ENCODE data around the gene EDNRB.
"Not testable (repeated sequence)": the region's sequence is repeated elsewhere in the genome, so short reads cannot be mapped to it uniquely, and the experiment has no call there.

EDNRB gene

GRCh38 chr13:77918391-77919245, at the start of gene EDNRB:
Gene EDNRB, minus strand, starts transcription at chr13:77918831. Its CDS starts 258 bp downstream, at chr13:77918573.
- peak; percentile 90 for DNase-seq

GRCh38 chr13:77966671-77967070, 48.0 kb upstream of the EDNRB start:
- no peak for DNase-seq

- DNase-seq: peak; percentile 80
Observed at GRCh38 chr13:77952737-77953136, 34.1 kb upstream of the EDNRB start.

- no peak for DNase-seq
Observed at GRCh38 chr13:77952276-77952675, 33.6 kb upstream of the EDNRB start.

- DNase-seq: no peak
Observed at GRCh38 chr13:77946522-77946921, 27.9 kb upstream of the EDNRB start.

GRCh38 chr13:77935063-77935462, 16.4 kb upstream of the EDNRB start:
- not testable (repeated sequence) for DNase-seq

- no peak for DNase-seq
Observed at GRCh38 chr13:77930430-77930829, 11.8 kb upstream of the EDNRB start.

GRCh38 chr13:77928909-77929308, 10.3 kb upstream of the EDNRB start:
- DNase-seq: no peak

- DNase-seq: no peak
Observed at GRCh38 chr13:77925616-77926015, 7.0 kb upstream of the EDNRB start.

- DNase-seq: no peak
Observed at GRCh38 chr13:77919921-77920294, 1.3 kb upstream of the EDNRB start.

GRCh38 chr13:77919246-77919920, 752 bp upstream of the EDNRB start:
- DNase-seq: peak; percentile 94

GRCh38 chr13:77916488-77916887, 2.1 kb downstream of the EDNRB start:
- DNase-seq: no peak

- DNase-seq: no peak
Observed at GRCh38 chr13:77915686-77916085, 2.9 kb downstream of the EDNRB start.

- DNase-seq: no peak
Observed at GRCh38 chr13:77913003-77913402, 5.6 kb downstream of the EDNRB start.

GRCh38 chr13:77911751-77912150, 6.9 kb downstream of the EDNRB start:
- no peak for DNase-seq

- DNase-seq: peak; percentile 73
Observed at GRCh38 chr13:77909827-77910226, 8.8 kb downstream of the EDNRB start.

- no peak for DNase-seq
Observed at GRCh38 chr13:77908531-77908930, 10.1 kb downstream of the EDNRB start.

GRCh38 chr13:77907666-77908341, 10.8 kb downstream of the EDNRB start:
- no peak for DNase-seq

GRCh38 chr13:77904031-77904430, 14.6 kb downstream of the EDNRB start:
- DNase-seq: no peak

GRCh38 chr13:77903435-77903834, 15.2 kb downstream of the EDNRB start:
- no peak for DNase-seq

- no peak for DNase-seq
Observed at GRCh38 chr13:77902319-77902963, 16.2 kb downstream of the EDNRB start.

GRCh38 chr13:77898097-77898496, 20.5 kb downstream of the EDNRB start:
- DNase-seq: no peak

- DNase-seq: no peak
Observed at GRCh38 chr13:77896977-77897376, 21.7 kb downstream of the EDNRB start.
